Measurements from ENCODE around the gene MED12L. TPM values are rescaled to one million over a fixed set of nuclear protein-coding genes. Genes with fewer than 3 reads are reported as not detected.
A peak's percentile ranks its signal among the peaks of the same experiment; 100 is the strongest.

MED12L gene
- total RNA-seq, 6 experiments from 2014 or later = 0.05 to 0.64 (median 0.13) TPM; not detected in 1

GRCh38 chr3:151419806-151420205, 334.3 kb downstream of the MED12L start:
- no peak overlapping the region for H3K4me3 Mint-ChIP-seq

GRCh38 chr3:151421938-151422337, 336.5 kb downstream of the MED12L start:
- Mint-ChIP-seq H3K4me1 (ENCODE audit: low read depth) (peaks cover 19% of the 10 kb centered on the region), H3K27ac (no peak overlapping the region), H3K27me3 (ENCODE audit: insufficient read depth) (no peaks in the 10 kb centered on the region; the same call in 1 of the 2 replicates), H3K9me3 (no peaks in the 10 kb centered on the region), H3K36me3 (ENCODE audit: low read depth) (no peaks in the 10 kb centered on the region), H3K4me3 (no peak overlapping the region)
- TF ChIP-seq CTCF (IDR thresholded peaks at IDR 0.05) = no peak
- DNase-seq = no peak

More at GRCh38 chr3:151419806-151420205, 334.3 kb downstream of the MED12L start:
- no peak overlapping the region for H3K27ac Mint-ChIP-seq
- no peaks in the 10 kb centered on the region for H3K9me3 Mint-ChIP-seq
- no peak for DNase-seq
- H3K4me1 Mint-ChIP-seq (ENCODE audit: low read depth) = peaks cover 4% of the 10 kb centered on the region
- H3K27me3 Mint-ChIP-seq (ENCODE audit: insufficient read depth) = no peaks in the 10 kb centered on the region; the same call in 1 of the 2 replicates
- TF ChIP-seq CTCF (IDR thresholded peaks at IDR 0.05) = no peak
- no peaks in the 10 kb centered on the region for H3K36me3 Mint-ChIP-seq (ENCODE audit: low read depth)

GRCh38 chr3:151423091-151423490, 337.6 kb downstream of the MED12L start:
- DNase-seq = no peak
- no peak overlapping the region for H3K27ac Mint-ChIP-seq
- H3K36me3 Mint-ChIP-seq (ENCODE audit: low read depth) = no peaks in the 10 kb centered on the region
- no peak overlapping the region for H3K4me3 Mint-ChIP-seq
- no peaks in the 10 kb centered on the region for H3K9me3 Mint-ChIP-seq
- H3K27me3 Mint-ChIP-seq (ENCODE audit: insufficient read depth) = no peaks in the 10 kb centered on the region; the same call in 1 of the 2 replicates
- peaks cover 19% of the 10 kb centered on the region for H3K4me1 Mint-ChIP-seq (ENCODE audit: low read depth)
- TF ChIP-seq CTCF (IDR thresholded peaks at IDR 0.05) = no peak

- H3K9me3 Mint-ChIP-seq = no peaks in the 10 kb centered on the region
- peaks cover 20% of the 10 kb centered on the region for H3K4me1 Mint-ChIP-seq (ENCODE audit: low read depth)
- no peaks in the 10 kb centered on the region; the same call in 1 of the 2 replicates for H3K27me3 Mint-ChIP-seq (ENCODE audit: insufficient read depth)
- no peak overlapping the region for H3K4me3 Mint-ChIP-seq
- H3K36me3 Mint-ChIP-seq (ENCODE audit: low read depth) = no peaks in the 10 kb centered on the region
- no peak overlapping the region; the same call in 1 of the 2 replicates for H3K27ac Mint-ChIP-seq
- peak; percentile 74 for TF ChIP-seq CTCF (IDR thresholded peaks at IDR 0.05)
- DNase-seq = peak; percentile 23
These were observed 340.3 kb downstream of the MED12L start for GRCh38 chr3:151425627-151426340.

- Mint-ChIP-seq H3K9me3 (no peaks in the 10 kb centered on the region), H3K27ac (no peak overlapping the region), H3K36me3 (ENCODE audit: low read depth) (no peaks in the 10 kb centered on the region), H3K27me3 (ENCODE audit: insufficient read depth) (no peaks in the 10 kb centered on the region; the same call in 1 of the 2 replicates), H3K4me3 (no peak overlapping the region), H3K4me1 (ENCODE audit: low read depth) (peaks cover 25% of the 10 kb centered on the region)
- no peak for DNase-seq
- TF ChIP-seq CTCF (IDR thresholded peaks at IDR 0.05) = 0 out of 2 replicates have a peak, but pooled peaks have one; percentile 10
These were observed 340.8 kb downstream of the MED12L start for GRCh38 chr3:151426341-151426657.
